A549 (cell line): ENCODE measurements around the gene GPC1.

Source experiments
- MAX ChIP-seq: IDR thresholded peaks from 2 replicates; pipeline ENCODE4 v1.6.1; 2012
- TF ChIP-seq, protein P1 (sequence below): fragments of >200 bp; sonication (Bioruptor Twin); formaldehyde crosslinking; IDR thresholded peaks from 3 replicates; pipeline ENCODE4 v1.5.1; 2016

GRCh38 chr2:240394549-240394948 is 40.9 kb upstream of the GPC1 start:
- TF ChIP-seq, protein P1, sequence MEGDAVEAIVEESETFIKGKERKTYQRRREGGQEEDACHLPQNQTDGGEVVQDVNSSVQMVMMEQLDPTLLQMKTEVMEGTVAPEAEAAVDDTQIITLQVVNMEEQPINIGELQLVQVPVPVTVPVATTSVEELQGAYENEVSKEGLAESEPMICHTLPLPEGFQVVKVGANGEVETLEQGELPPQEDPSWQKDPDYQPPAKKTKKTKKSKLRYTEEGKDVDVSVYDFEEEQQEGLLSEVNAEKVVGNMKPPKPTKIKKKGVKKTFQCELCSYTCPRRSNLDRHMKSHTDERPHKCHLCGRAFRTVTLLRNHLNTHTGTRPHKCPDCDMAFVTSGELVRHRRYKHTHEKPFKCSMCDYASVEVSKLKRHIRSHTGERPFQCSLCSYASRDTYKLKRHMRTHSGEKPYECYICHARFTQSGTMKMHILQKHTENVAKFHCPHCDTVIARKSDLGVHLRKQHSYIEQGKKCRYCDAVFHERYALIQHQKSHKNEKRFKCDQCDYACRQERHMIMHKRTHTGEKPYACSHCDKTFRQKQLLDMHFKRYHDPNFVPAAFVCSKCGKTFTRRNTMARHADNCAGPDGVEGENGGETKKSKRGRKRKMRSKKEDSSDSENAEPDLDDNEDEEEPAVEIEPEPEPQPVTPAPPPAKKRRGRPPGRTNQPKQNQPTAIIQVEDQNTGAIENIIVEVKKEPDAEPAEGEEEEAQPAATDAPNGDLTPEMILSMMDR, result no peak
- no peak for TF ChIP-seq MAX
